Measurements from ENCODE around the gene LYRM1.

DNA sequence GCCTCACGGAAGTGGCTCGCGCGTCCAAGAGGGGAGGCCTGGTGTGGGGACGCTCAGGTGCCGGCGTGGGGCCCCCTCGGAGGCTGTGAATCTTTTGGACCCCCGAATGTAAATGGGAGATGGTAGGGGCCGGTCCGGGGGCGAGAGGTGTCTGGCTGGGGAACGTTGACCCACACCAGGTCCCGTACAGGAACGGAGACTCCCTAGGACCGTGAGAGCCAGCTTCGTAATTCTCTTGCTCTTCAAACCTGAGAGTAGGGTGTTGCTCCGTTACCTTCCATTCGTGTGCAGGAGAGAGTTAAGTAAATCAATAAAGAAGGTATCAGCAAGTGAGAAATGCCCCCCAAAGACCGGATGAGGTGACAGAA, 481 bp downstream of the LYRM1 start:
- TF ChIP-seq, protein P1, sequence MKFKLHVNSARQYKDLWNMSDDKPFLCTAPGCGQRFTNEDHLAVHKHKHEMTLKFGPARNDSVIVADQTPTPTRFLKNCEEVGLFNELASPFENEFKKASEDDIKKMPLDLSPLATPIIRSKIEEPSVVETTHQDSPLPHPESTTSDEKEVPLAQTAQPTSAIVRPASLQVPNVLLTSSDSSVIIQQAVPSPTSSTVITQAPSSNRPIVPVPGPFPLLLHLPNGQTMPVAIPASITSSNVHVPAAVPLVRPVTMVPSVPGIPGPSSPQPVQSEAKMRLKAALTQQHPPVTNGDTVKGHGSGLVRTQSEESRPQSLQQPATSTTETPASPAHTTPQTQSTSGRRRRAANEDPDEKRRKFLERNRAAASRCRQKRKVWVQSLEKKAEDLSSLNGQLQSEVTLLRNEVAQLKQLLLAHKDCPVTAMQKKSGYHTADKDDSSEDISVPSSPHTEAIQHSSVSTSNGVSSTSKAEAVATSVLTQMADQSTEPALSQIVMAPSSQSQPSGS (IDR thresholded peaks at IDR 0.05; ENCODE audit: low read length) = no peak
- TF ChIP-seq, protein P2, sequence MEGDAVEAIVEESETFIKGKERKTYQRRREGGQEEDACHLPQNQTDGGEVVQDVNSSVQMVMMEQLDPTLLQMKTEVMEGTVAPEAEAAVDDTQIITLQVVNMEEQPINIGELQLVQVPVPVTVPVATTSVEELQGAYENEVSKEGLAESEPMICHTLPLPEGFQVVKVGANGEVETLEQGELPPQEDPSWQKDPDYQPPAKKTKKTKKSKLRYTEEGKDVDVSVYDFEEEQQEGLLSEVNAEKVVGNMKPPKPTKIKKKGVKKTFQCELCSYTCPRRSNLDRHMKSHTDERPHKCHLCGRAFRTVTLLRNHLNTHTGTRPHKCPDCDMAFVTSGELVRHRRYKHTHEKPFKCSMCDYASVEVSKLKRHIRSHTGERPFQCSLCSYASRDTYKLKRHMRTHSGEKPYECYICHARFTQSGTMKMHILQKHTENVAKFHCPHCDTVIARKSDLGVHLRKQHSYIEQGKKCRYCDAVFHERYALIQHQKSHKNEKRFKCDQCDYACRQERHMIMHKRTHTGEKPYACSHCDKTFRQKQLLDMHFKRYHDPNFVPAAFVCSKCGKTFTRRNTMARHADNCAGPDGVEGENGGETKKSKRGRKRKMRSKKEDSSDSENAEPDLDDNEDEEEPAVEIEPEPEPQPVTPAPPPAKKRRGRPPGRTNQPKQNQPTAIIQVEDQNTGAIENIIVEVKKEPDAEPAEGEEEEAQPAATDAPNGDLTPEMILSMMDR (IDR thresholded peaks at IDR 0.05 in 2 of 3, conservative IDR thresholded peaks at IDR 0.05 in 1 of 3; ENCODE audit: control insufficient read depth in 2 of 3, extremely low read depth in 1 of 3, insufficient read depth in 1 of 3, low read depth in 3 of 3, low read length in 3 of 3) = no peak

Data from GM12878 (cell line).